Stimulated activated CD4-positive, alpha-beta T cell treated with anti-CD3 and anti-CD28 coated beads, TNF-alpha, amount 100 ng/mL, for 4 hours (primary cell): ENCODE measurements around the gene RANBP1.

Experiments used
- DNase-seq, 3 experiments: peaks; one replicate each; pipeline ENCODE4 v3.0.0-alpha.2; 2020; ENCODE audit warnings: low read depth in 3 of 3

The RANBP1 gene

GRCh38 chr22:20172141-20172613 is 56.3 kb downstream of the RANBP1 start:
- no peak for DNase-seq

DNA sequence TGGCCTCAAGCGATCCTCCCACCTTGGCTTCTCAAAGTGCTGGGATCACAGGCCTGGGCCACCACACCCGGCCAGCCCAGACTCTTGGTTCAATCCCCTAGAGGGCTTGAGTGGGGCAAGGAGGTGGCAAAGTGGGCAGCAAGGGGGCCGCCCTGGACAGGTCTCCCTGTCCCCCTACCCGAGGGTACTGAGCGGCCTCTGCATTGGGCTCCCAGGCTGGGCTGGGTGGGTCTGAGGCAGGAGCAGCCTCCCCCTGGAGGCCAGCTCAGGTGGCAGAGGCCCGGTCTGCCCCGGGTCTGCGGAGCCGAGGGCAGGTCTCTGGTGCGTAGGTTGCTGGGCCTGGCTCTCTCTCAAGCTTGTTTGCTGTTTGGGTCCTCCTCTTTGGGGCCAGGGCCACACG is 57.3 kb downstream of the RANBP1 start:
- no peak for DNase-seq

GRCh38 chr22:20173772-20174171 is 57.9 kb downstream of the RANBP1 start:
- DNase-seq, result no peak

DNA sequence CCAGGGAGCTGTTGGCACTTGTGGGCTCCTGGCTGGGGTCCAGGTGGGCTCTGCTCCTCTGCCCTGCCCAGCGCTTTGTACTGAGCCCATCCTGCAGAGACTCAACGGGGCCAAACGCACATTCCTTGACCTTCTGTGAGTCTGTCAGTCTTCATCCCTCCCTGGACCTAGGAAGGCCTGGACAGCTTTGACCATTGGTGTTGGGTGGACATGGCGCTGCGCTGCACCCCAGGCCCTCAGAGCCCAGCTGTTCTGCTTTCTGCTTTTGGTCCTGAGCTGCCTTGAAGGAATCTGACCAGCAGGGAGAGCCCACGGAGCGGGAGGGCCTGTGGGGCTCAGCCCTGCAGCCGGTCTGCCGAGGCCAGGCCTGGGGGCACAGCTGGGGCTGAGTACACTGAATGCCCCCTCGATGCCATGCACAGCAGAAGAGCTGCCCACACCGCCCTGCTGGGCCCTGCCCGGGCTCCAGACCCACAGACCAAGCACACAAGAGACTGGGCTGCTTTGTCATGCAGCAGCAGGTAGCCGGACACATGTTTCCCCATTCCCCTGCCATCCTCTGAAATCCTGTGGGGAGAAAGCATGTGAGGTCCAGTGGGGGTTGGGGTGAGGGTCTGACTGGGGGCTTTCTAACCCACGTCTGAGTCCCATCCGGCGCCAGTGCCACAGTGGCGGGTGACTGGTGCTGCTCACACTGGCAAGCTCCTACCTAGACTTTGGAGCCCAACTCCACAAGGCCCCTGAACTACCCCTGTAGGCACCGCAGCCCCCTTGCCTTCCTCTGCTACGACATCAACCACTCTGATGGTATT is 59.1 kb downstream of the RANBP1 start:
- no peak for DNase-seq

GRCh38 chr22:20175597-20175900 is 59.6 kb downstream of the RANBP1 start:
- no peak for DNase-seq

- no peak for DNase-seq
Observed at GRCh38 chr22:20176421-20177085, 60.6 kb downstream of the RANBP1 start.
